GM23338 (cell line): ENCODE data around the gene AKR1B1. TPM values are rescaled to one million over a fixed set of nuclear protein-coding genes. Genes with fewer than 3 reads are reported as not detected.

ENCODE experiments used
- ATAC-seq: fragments of 200-7000 bp; cut with Tn5 transposase; 3 replicates; pipeline ENCODE4 v1.9.1; 2020
- DNase-seq: peaks from one replicate; pipeline ENCODE4 v3.0.0-alpha.2; 2015; ENCODE audit warnings: low spot score
- H2AFZ ChIP-seq: fragments of 200-600 bp; sonication (generic); 2 replicates; pipeline ENCODE4 v1.8.0; 2016; ENCODE audit warnings: antibody characterized with exemption, mild to moderate bottlenecking, moderate library complexity
- H3F3A ChIP-seq: fragments of 200-600 bp; sonication (generic); replicated peaks from 2 replicates; pipeline ENCODE4 v1.8.0; 2017; ENCODE audit warnings: antibody characterized with exemption, mixed run types, low read depth
- H3K27ac ChIP-seq: fragments of 200-600 bp; sonication (generic); 2 replicates; pipeline ENCODE4 v1.6.1; 2016; ENCODE audit warnings: low read depth
- H3K27me3 ChIP-seq: fragments of 200-600 bp; sonication (generic); 2 replicates; pipeline ENCODE4 v1.8.0; 2016; ENCODE audit warnings: mild to moderate bottlenecking, mixed run types, moderate library complexity; ENCODE audit not compliant: insufficient read depth
- H3K36me3 ChIP-seq: fragments of 200-600 bp; sonication (generic); 2 replicates; pipeline ENCODE4 v1.8.0; 2016; ENCODE audit warnings: mild to moderate bottlenecking; ENCODE audit not compliant: insufficient read depth
- H3K4me1 ChIP-seq: fragments of 200-600 bp; sonication (generic); 2 replicates; pipeline ENCODE4 v1.8.0; 2016; ENCODE audit warnings: mild to moderate bottlenecking, moderate library complexity; ENCODE audit not compliant: insufficient read depth
- H3K4me2 ChIP-seq: fragments of 200-600 bp; sonication (generic); 2 replicates; pipeline ENCODE4 v1.7.1; 2017; ENCODE audit warnings: mixed run types
- H3K4me3 ChIP-seq: fragments of 200-600 bp; sonication (generic); 2 replicates; pipeline ENCODE4 v1.6.1; 2016; ENCODE audit warnings: mixed run types
- H3K79me2 ChIP-seq: fragments of 200-600 bp; sonication (generic); replicated peaks from 2 replicates; pipeline ENCODE4 v1.8.0; 2017; ENCODE audit warnings: mild to moderate bottlenecking; ENCODE audit not compliant: insufficient read depth
- H3K9me2 ChIP-seq: fragments of 200-600 bp; sonication (generic); 2 replicates; pipeline ENCODE4 v1.8.0; 2017; ENCODE audit not compliant: insufficient read depth
- H4K20me1 ChIP-seq: fragments of 200-600 bp; sonication (generic); replicated peaks from 2 replicates; pipeline ENCODE4 v1.8.0; 2017; ENCODE audit warnings: mild to moderate bottlenecking; ENCODE audit not compliant: insufficient read depth
- H3K27ac Mint-ChIP-seq: 2 replicates; pipeline ENCODE4 v1.8.0; 2020; ENCODE audit warnings: inconsistent platforms, mild to moderate bottlenecking, moderate library complexity, mixed read lengths
- H3K27me3 Mint-ChIP-seq: 3 replicates; pipeline ENCODE4 v1.8.0; 2022; ENCODE audit warnings: low read depth, mild to moderate bottlenecking, moderate library complexity, mixed read lengths, inconsistent platforms; ENCODE audit not compliant: insufficient read depth, poor library complexity
- H3K36me3 Mint-ChIP-seq: 3 replicates; pipeline ENCODE4 v1.8.0; 2021; ENCODE audit warnings: low read depth, mild to moderate bottlenecking, inconsistent platforms, moderate library complexity, mixed read lengths
- H3K4me1 Mint-ChIP-seq: 3 replicates; pipeline ENCODE4 v1.8.0; 2020; ENCODE audit warnings: mild to moderate bottlenecking, inconsistent platforms, mixed read lengths
- H3K4me3 Mint-ChIP-seq: 3 replicates; pipeline ENCODE4 v1.8.0; 2021; ENCODE audit warnings: moderate library complexity, mild to moderate bottlenecking, inconsistent platforms, mixed read lengths
- H3K9me3 Mint-ChIP-seq: 3 replicates; pipeline ENCODE4 v1.8.0; 2020; ENCODE audit warnings: moderate library complexity, mild to moderate bottlenecking, inconsistent platforms, mixed read lengths
- CREB1 ChIP-seq: fragments of 250-450 bp; sonication (Bioruptor Pico); IDR thresholded peaks from 2 replicates; pipeline ENCODE4 v1.5.0; 2020; ENCODE audit warnings: low read depth, mild to moderate bottlenecking, moderate library complexity
- EZH2 ChIP-seq: fragments of 200-600 bp; sonication (generic); IDR thresholded peaks from one replicate; pipeline ENCODE4 v1.8.0; 2017; ENCODE audit warnings: antibody characterized with exemption, mild to moderate bottlenecking, low read depth; ENCODE audit not compliant: unreplicated experiment
- EZH2phosphoT487 ChIP-seq: fragments of 200-600 bp; sonication (generic); IDR thresholded peaks from one replicate; pipeline ENCODE4 v1.8.1; 2018; ENCODE audit warnings: antibody characterized with exemption; ENCODE audit not compliant: unreplicated experiment
- JUNB ChIP-seq: IDR thresholded peaks from one replicate; pipeline ENCODE4 v1.6.1; 2016; ENCODE audit warnings: antibody characterized with exemption; ENCODE audit not compliant: unreplicated experiment
- NANOG ChIP-seq: IDR thresholded peaks from 2 replicates; pipeline ENCODE4 v1.6.1; 2016; ENCODE audit warnings: antibody characterized with exemption, borderline replicate concordance
- POLR2AphosphoS5 ChIP-seq: IDR thresholded peaks from 2 replicates; pipeline ENCODE4 v1.6.1; 2016; ENCODE audit warnings: antibody characterized with exemption, low read depth
- REST ChIP-seq: IDR thresholded peaks from one replicate; pipeline ENCODE4 v1.6.1; 2018; ENCODE audit warnings: antibody characterized with exemption; ENCODE audit not compliant: unreplicated experiment
- ZNF114 ChIP-seq: fragments of 250-450 bp; sonication (Bioruptor Pico); IDR thresholded peaks from 2 replicates; pipeline ENCODE4 v1.5.0; 2020; ENCODE audit warnings: mild to moderate bottlenecking, moderate library complexity
- ZNF331 ChIP-seq: fragments of 250-450 bp; sonication (Bioruptor Pico); IDR thresholded peaks from 2 replicates; pipeline ENCODE4 v1.5.0; 2020; ENCODE audit warnings: low read depth, mild to moderate bottlenecking, moderate library complexity
- polyA plus RNA-seq: library from polyadenylated mRNA; unstranded; fragments of >200 nt; fragmentation: Nextera tagmentation; extraction: Ambion mirVana; gene quantifications from 2 replicates; pipeline ENCODE4 v1.2.1, GENCODE V29; 2016
- total RNA-seq: library from RNA; depleted of rRNA; stranded (reverse); fragments of >200 nt; shearing (Covaris generic); gene quantifications from 2 replicates; pipeline ENCODE4 v1.2.3, GENCODE V29; 2014
- TF ChIP-seq, protein P1 (sequence below), 2 experiments: fragments of 200-600 bp in 1 of 2; sonication (generic) in 1 of 2; conservative IDR thresholded peaks; 2 replicates each; pipeline versions ENCODE4 v1.5.1 to v1.6.1; 2016 to 2017; ENCODE audit warnings: antibody characterized with exemption in 2 of 2, low read depth in 2 of 2, mild to moderate bottlenecking in 2 of 2, moderate library complexity in 1 of 2
- TF ChIP-seq, protein P2 (sequence below): fragments of 250-450 bp; sonication (Bioruptor Pico); IDR thresholded peaks from 2 replicates; pipeline ENCODE4 v1.5.0; 2020; ENCODE audit warnings: mild to moderate bottlenecking, moderate library complexity

Gene AKR1B1
- total and polyA plus RNA-seq, 2 experiments from 2014 or later = 132 to 154 TPM

GRCh38 chr7:134440476-134440875 is 18.4 kb downstream of the AKR1B1 start (continued):
- TF ChIP-seq CREB1 (CRISPR knock-in tag) (no peak), POLR2AphosphoS5 (no peak), REST (no peak), ZNF331 (CRISPR knock-in tag) (no peak), NANOG (no peak)
- TF ChIP-seq, protein P1, sequence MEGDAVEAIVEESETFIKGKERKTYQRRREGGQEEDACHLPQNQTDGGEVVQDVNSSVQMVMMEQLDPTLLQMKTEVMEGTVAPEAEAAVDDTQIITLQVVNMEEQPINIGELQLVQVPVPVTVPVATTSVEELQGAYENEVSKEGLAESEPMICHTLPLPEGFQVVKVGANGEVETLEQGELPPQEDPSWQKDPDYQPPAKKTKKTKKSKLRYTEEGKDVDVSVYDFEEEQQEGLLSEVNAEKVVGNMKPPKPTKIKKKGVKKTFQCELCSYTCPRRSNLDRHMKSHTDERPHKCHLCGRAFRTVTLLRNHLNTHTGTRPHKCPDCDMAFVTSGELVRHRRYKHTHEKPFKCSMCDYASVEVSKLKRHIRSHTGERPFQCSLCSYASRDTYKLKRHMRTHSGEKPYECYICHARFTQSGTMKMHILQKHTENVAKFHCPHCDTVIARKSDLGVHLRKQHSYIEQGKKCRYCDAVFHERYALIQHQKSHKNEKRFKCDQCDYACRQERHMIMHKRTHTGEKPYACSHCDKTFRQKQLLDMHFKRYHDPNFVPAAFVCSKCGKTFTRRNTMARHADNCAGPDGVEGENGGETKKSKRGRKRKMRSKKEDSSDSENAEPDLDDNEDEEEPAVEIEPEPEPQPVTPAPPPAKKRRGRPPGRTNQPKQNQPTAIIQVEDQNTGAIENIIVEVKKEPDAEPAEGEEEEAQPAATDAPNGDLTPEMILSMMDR (conservative IDR thresholded peaks at IDR 0.05; ENCODE audit: low read depth in 2 of 2) = no peak

- peaks cover 19% of the 10 kb centered on the region for H3K36me3 ChIP-seq
These were observed 18.8 kb downstream of the AKR1B1 start for GRCh38 chr7:134440067-134440466.

More at GRCh38 chr7:134440067-134440466, 18.8 kb downstream of the AKR1B1 start:
- peaks cover 9% of the 10 kb centered on the region; the same call in 2 of the 3 replicates for H3K9me3 Mint-ChIP-seq
- Histone ChIP-seq H3K9me2 (peaks cover 4% of the 10 kb centered on the region; the same call in 1 of the 2 replicates), H3K27ac (no peak overlapping the region), H3K79me2 (no peaks in the 10 kb centered on the region), H2AFZ (no peak overlapping the region), H3K4me1 (no peaks in the 10 kb centered on the region), H3K27me3 (no peaks in the 10 kb centered on the region), H3F3A (no peaks in the 10 kb centered on the region), H3K4me3 (no peak overlapping the region), H4K20me1 (no peaks in the 10 kb centered on the region; the same call in 1 of the 2 replicates), H3K4me2 (no peak overlapping the region)
- DNase-seq (no peak), ATAC-seq (no peak)
- H3K4me1 Mint-ChIP-seq = no peaks in the 10 kb centered on the region
- H3K36me3 Mint-ChIP-seq = peaks cover 65% of the 10 kb centered on the region
- H3K27ac Mint-ChIP-seq = no peak overlapping the region
- no peak overlapping the region for H3K4me3 Mint-ChIP-seq
- H3K27me3 Mint-ChIP-seq = peaks cover 3% of the 10 kb centered on the region
- TF ChIP-seq EZH2phosphoT487 = no peak
- no peak for TF ChIP-seq JUNB
- TF ChIP-seq ZNF114 (CRISPR knock-in tag) = no peak
- TF ChIP-seq CREB1 (CRISPR knock-in tag) = no peak
- TF ChIP-seq, protein P1 (conservative IDR thresholded peaks at IDR 0.05; ENCODE audit: low read depth in 2 of 2) = no peak
- no peak for TF ChIP-seq NANOG
- TF ChIP-seq ZNF331 (CRISPR knock-in tag) = no peak
- TF ChIP-seq EZH2 = no peak
- TF ChIP-seq, protein P2, sequence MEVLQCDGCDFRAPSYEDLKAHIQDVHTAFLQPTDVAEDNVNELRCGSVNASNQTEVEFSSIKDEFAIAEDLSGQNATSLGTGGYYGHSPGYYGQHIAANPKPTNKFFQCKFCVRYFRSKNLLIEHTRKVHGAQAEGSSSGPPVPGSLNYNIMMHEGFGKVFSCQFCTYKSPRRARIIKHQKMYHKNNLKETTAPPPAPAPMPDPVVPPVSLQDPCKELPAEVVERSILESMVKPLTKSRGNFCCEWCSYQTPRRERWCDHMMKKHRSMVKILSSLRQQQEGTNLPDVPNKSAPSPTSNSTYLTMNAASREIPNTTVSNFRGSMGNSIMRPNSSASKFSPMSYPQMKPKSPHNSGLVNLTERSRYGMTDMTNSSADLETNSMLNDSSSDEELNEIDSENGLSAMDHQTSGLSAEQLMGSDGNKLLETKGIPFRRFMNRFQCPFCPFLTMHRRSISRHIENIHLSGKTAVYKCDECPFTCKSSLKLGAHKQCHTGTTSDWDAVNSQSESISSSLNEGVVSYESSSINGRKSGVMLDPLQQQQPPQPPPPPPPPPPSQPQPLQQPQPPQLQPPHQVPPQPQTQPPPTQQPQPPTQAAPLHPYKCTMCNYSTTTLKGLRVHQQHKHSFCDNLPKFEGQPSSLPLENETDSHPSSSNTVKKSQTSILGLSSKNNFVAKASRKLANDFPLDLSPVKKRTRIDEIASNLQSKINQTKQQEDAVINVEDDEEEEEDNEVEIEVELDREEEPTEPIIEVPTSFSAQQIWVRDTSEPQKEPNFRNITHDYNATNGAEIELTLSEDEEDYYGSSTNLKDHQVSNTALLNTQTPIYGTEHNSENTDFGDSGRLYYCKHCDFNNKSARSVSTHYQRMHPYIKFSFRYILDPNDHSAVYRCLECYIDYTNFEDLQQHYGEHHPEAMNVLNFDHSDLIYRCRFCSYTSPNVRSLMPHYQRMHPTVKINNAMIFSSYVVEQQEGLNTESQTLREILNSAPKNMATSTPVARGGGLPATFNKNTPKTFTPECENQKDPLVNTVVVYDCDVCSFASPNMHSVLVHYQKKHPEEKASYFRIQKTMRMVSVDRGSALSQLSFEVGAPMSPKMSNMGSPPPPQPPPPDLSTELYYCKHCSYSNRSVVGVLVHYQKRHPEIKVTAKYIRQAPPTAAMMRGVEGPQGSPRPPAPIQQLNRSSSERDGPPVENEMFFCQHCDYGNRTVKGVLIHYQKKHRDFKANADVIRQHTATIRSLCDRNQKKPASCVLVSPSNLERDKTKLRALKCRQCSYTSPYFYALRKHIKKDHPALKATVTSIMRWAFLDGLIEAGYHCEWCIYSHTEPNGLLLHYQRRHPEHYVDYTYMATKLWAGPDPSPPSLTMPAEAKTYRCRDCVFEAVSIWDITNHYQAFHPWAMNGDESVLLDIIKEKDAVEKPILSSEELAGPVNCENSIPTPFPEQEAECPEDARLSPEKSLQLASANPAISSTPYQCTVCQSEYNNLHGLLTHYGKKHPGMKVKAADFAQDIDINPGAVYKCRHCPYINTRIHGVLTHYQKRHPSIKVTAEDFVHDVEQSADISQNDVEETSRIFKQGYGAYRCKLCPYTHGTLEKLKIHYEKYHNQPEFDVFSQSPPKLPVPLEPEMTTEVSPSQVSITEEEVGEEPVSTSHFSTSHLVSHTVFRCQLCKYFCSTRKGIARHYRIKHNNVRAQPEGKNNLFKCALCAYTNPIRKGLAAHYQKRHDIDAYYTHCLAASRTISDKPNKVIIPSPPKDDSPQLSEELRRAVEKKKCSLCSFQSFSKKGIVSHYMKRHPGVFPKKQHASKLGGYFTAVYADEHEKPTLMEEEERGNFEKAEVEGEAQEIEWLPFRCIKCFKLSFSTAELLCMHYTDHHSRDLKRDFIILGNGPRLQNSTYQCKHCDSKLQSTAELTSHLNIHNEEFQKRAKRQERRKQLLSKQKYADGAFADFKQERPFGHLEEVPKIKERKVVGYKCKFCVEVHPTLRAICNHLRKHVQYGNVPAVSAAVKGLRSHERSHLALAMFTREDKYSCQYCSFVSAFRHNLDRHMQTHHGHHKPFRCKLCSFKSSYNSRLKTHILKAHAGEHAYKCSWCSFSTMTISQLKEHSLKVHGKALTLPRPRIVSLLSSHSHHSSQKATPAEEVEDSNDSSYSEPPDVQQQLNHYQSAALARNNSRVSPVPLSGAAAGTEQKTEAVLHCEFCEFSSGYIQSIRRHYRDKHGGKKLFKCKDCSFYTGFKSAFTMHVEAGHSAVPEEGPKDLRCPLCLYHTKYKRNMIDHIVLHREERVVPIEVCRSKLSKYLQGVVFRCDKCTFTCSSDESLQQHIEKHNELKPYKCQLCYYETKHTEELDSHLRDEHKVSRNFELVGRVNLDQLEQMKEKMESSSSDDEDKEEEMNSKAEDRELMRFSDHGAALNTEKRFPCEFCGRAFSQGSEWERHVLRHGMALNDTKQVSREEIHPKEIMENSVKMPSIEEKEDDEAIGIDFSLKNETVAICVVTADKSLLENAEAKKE (CRISPR knock-in tag) = no peak
